GM10847 (cell line): ENCODE data around the gene SMURF2.

ENCODE experiments used
- POLR2A ChIP-seq: IDR thresholded peaks from 2 replicates; pipeline ENCODE4 v1.6.1; 2011; ENCODE audit not compliant: insufficient read length; ENCODE audit errors: extremely low read depth

The SMURF2 gene

GRCh38 chr17:64573214-64573613 lies 88.9 kb downstream of the SMURF2 start:
- no peak for TF ChIP-seq POLR2A

DNA sequence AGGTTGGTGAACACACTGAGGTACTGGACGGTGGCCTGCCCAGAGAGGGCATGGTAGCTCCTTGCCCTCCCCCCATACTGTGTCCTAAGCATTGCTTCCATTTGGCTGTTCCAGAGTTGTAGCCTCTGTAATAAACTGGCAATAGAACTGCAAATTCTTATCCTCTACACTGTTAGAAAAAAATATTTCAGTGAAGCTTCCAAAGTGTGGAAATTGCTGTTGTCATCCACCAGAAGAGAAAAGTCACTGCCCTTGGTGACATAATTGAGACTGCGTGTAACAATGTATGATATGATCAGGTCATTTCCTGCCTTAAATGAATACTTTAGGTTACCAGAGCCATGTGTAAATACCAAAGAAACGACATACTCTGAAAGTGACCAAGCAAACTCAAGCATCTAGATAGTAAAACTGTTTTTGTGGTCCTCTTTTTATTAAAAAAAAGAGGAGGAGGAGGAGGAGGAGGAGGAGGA lies 89.4 kb downstream of the SMURF2 start:
- no peak for TF ChIP-seq POLR2A

DNA sequence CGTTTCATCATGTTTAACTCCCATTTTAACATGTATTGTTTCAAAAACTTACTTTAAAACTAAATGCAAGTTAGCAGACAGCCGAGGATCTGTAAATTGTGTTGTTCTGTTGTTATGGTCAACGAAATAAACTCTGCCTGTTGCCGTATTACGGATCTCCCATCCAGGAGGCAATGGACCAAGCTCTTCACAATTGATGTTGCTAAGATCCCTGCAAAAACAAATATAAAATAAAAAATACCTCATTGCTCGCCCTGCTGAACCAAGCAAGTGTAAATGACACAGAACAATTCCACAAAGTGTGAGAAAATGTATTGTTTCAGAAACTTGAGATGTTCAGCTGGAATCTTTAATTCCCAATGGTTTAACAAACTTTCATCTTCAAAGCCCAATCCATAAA lies 90.4 kb downstream of the SMURF2 start:
- no peak for TF ChIP-seq POLR2A

GRCh38 chr17:64565563-64565962 lies 96.5 kb downstream of the SMURF2 start:
- no peak for TF ChIP-seq POLR2A

DNA sequence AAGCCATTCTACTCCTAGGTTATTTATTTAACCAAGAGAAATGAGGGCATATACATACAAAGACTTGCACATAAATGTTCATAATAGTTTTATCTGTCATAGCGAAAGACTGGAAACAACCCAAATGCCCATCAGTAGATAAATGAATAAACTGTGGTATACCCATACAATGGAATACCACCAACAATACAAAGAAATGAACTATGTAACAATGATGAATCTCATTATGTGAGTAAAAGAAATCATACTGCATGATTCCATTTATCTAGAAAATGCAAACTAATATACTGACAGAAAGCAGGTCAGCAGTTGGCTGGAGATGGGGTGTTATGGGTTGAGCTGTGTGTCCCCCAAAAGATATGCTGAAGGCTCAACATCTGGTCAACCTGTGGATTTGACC lies 98.0 kb downstream of the SMURF2 start:
- no peak for TF ChIP-seq POLR2A

GRCh38 chr17:64555281-64555680 lies 106.8 kb downstream of the SMURF2 start:
- no peak for TF ChIP-seq POLR2A

GRCh38 chr17:64554028-64554637 lies 108.0 kb downstream of the SMURF2 start:
- no peak for TF ChIP-seq POLR2A

DNA sequence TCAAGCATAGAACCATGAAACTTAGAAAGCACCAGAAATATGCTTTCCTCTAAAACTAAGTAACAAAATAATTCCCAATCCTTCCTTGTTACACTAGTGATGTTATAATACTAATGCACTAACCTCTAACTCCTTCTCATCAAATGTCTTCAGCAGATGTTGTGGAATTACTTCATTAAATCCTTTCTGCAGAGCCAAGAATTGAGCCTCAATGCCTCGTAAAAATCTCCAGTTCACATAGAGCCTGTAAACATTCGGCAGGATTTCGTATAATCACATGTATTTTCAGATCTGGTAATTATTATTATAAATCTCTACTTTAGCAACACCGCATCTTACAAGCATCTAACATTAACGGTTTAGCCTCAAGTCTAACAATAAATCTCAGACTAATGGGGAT lies 110.6 kb downstream of the SMURF2 start:
- TF ChIP-seq POLR2A: no peak

- TF ChIP-seq POLR2A: no peak
Observed at GRCh38 chr17:64547319-64547718, 114.8 kb downstream of the SMURF2 start.

DNA sequence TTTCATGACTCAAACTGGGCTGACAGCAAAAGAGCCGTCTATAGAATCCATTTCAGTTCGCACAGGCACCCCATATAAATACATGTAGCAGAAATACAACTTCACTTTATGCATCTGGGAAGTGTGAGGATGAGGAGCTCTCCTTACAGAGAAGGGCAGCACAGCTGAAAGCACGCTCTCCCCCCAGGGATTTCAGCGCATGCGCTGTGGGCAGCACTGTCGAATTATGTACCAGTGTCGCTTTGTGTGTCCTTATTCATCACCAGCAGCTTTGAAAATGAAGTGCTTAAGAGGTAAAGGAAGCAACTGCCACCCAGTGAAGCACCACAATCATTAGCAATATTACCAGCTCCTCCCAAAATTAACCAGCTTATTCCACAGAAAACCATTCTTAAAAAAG lies 115.4 kb downstream of the SMURF2 start:
- no peak for TF ChIP-seq POLR2A

DNA sequence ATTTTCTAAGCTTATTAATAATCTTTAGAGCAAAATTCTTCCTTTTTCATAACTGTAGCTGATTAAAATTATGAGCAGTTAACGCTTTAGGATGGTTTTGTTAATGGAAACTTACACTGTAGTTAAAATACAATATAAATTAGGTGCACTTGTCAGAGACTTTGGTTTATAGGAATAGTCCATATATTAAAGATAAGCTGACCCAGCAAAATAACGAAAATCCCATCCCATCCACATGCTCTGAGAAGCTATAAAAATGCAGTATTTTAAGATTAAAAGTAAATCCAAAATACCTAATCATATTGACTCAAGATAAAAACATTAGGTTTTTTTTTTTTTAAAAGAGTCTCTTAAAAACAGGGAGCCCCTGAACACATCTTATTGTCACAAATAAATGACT lies 117.4 kb downstream of the SMURF2 start:
- TF ChIP-seq POLR2A: no peak

DNA sequence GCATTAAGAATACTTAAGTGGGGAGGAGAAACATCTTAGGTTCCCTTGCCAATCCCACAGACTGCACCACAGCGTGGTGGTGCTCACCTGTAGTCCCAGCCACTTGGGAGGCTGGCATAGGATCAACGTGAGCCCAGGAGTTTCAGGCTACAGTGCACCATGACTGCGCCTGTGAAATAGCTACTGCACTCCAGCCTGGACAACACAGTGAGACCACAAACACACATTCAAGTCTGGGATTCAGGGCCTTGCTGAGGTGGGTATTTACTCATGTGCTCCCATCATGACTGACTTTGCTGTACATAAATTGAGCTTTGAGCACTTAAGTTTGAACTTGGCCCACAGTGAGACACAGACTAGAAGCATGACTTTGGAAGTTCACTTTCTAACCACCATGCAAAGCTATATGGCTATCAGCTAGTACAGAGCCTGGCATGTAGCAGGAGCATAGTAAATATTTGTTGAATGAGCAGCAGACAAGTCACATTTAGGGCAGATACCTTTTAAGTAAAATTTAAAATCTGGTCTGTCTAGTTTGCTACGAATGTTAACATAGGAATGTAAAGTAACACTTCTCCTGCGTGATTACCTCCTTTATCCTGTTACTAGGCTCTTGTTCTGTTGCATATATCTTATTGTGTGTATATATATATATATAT lies 121.9 kb downstream of the SMURF2 start:
- no peak for TF ChIP-seq POLR2A

DNA sequence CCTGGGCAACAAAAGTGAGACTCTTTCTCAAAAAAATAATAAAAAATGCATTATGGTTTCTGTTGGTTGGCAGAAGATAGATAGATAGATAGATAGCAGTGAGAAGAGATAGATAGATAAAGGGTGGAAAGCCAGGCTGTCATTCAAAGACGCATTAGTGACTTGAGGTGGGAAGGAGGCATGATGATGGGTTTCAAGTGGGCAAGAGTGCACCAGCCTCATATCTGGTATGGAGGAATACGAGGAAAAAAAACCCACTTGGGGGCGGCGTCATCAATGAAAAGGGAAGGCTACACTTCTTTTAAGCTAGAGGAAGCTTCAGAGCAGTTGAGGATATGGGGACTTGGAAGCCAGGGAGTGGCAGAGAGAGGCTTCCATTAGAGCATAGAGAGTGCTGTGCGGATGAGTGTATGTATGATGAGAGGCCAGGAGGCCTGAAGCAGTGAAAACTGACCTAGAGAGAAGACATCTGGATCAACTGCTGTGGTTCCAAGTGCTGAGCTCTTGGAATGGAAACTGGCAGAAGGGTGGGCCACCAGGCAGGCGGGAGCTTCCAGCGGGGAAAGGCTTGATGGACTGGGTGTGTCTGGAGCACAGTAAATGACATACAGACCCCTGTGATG lies 123.5 kb downstream of the SMURF2 start:
- TF ChIP-seq POLR2A: no peak

DNA sequence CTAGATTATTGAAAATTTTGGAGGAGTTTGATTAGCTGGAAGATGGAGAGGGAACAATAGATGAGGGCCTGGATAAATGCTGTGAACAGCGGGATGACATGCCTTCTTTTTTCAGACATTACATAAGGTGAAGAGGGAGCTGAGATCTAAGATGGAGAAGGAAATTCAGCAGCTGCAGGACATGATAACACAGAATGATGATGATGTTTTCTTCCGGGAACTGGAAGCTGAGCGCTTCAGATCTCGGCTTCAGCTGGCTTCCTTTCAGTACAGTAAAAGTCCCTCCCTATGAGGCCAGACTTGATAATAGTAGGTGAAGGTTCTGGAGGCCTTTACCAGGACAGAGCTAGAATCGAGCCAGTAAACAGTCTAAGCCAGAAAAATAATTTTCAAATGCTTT lies 124.6 kb downstream of the SMURF2 start:
- no peak for TF ChIP-seq POLR2A

GRCh38 chr17:64536913-64537312 lies 125.2 kb downstream of the SMURF2 start:
- no peak for TF ChIP-seq POLR2A

- TF ChIP-seq POLR2A: no peak
Observed at GRCh38 chr17:64535357-64535756, 126.8 kb downstream of the SMURF2 start.
